ENCODE measurements around the gene DNASE1L1.
A peak's percentile ranks its signal among the peaks of the same experiment; 100 is the strongest.

Gene DNASE1L1

DNA sequence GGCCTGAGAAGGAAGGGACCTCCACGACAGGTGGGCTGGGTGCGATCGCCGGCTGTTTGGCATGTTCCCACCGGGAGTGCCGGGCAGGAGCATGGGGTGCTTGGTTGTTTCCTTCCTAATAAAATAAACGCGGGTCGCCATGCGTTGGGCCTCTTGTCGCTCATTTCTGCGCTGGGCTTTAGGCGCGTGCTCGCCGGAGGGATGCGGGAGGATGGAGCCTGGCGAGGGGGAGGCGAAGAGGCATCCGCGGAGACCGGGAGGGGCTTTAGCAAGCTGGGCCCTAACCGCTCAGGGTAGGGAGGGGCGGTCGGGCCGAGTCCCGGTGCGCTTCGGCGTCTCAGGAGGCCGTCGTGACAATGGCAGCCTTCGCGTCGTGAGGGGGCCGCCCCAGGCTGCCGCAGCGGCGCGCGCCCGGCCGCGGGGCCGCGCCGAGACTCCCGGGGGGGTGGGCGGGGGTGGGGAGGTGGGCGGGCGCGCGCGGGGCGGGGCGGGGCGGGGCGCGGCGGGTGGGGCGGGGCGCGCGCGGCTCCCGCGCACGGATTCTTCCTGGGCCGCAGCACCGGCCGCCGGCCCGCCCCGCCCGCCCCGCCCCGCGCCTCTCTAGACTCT, 27.4 kb upstream of the DNASE1L1 start:
- DNase-seq, result peak; percentile 22 to 25

DNA sequence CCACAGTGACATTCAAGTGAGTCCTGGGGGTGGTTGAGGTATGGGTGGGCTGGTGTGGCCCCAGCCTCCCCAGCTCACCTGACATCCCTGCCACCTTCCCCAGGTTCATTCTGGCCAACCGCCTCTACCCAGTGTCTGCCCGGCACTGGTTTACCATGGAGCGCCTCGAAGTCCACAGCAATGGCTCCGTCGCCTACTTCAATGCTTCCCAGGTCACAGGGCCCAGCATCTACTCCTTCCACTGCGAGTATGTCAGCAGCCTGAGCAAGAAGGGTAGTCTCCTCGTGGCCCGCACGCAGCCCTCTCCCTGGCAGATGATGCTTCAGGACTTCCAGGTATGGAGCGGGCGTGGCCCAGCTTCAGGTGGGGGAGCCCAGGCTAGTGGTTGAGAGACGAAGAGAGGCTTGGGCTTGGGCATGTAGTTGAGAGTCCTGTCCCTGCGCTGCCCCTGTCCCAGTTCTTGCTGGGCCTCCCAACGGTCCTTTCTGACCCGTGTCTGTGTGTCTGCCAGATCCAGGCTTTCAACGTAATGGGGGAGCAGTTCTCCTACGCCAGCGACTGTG, 26.2 kb upstream of the DNASE1L1 start:
- no peak for DNase-seq

DNA sequence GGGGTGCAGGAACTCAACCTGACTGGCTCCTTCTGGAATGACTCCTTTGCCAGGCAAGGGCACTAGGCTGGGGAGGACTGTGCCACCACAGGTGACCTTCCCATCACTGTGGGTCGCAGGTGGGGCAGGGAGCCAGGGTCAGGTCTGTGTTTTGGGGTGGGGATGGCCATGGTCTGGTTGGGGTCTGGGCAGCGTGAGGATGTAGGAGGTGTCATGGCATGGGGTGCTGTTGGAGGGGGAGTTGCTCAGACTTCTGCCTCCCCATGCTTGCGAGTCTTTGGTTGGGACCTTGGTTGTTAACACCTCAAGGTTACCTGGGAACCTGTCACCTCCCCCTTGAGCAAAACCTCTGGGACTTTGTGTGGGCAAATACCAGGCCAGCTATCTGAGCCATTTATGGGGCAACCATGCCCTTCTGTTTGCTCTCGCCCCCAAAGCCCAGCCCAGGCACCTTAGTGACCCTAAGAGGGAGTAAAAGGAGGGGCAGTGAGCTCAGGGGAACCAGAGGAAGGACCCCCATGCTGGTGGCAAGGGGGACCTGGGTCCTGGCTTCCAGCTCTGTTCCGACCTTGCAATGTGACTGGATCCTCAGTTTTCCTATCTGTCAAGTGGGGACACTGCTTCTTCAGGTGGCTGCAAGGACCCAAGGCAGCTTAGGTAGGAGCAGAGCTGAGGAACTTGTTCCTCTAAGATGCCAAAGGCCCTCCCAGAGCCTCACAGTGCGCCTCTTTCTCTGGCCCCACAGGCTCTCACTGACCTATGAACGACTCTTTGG, 25.5 kb upstream of the DNASE1L1 start:
- no peak for DNase-seq

DNA sequence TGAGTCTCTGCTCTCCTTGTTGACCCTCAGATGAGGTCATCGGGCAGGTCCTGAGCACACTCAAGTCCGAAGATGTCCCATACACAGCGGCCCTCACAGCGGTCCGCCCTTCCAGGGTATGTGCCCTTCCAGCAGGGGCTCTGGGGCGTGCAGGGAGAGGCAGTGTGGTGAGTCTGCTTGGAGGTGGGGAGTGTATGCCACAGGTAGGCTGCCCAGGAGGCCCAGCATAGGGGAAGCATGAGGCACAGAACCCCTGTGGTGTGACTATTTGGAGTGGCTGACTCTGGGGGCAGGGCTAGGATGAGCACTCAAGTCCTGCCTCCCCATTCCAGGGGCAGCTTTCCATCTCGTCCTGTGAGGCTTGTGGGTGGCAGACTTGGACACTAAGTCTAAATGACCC, 24.6 kb upstream of the DNASE1L1 start:
- DNase-seq, result no peak

DNA sequence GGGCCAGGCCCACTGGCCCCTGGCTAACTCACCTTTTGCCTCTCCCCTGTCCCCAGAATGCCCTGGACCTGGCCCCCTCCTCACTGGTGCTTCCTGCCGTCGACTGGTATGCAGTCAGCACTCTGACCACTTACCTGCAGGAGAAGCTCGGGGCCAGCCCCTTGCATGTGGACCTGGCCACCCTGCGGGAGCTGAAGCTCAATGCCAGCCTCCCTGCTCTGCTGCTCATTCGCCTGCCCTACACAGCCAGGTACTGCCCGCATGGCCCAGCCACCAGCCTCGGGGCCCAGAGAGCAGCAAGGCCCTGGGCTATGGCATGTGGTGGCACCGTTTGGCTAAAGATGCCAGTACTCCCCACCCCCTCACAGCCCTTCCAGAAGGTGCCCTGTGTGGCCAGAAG, 23.2 kb upstream of the DNASE1L1 start:
- no peak for DNase-seq

DNA sequence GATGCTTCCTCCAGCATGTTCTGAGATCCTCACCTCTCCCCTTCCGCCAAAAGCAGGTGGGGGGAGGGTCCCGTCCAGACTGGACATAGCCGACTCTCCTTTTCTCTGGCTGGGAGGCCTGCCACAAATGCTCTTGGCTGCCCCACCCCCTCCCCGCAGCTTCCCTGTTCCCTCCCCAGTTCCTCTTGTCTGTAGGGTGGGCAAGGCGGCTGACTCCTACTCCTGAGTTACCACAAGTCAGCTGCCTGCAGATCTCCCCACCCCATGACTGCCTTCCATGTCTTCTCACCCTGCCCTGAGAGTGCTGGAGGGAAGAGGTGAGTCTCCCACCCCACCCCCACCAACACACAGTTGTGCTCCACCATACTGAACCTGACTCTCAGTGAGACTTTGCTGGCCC, 22.3 kb upstream of the DNASE1L1 start:
- no peak for DNase-seq

DNA sequence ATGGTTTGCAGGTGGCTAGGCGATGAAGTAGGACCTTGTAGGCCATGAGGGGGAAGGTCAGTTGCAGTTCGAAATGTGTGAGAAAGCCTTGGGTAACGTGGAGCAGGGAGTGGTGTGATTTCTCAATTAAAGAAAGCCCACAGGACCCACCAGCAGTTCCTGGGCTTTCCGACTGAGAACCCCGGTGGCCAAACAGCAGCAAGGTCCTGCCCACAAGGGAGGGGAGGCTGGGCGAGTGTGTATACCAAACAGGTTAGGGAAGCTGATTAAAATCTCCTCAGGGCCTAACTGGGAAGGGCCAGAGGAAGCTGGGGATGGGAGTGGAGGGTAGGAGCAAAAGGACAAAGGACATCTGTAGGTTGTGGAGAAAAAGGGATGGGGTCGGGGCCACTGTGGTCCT, 21.9 kb upstream of the DNASE1L1 start:
- no peak for DNase-seq

DNA sequence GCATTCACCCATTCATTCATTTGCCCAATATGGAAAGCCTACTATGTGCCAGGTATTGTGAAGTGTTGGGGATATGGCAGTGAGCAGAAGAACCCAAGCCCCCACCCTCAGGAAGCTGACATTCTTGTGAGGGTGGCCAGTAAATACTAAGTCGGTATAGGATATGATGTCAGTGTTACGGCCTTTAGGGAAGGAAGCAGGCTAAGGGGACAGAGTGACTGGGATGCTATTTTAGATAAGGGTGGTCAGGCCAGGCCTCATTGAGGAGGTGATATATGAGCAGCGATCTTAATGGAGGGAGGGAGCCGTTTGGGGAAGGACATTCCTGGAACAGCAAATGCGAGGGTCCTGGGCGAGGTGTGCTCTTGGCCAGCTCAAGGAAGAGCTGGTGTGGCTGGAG, 21.4 kb upstream of the DNASE1L1 start:
- no peak for DNase-seq

DNA sequence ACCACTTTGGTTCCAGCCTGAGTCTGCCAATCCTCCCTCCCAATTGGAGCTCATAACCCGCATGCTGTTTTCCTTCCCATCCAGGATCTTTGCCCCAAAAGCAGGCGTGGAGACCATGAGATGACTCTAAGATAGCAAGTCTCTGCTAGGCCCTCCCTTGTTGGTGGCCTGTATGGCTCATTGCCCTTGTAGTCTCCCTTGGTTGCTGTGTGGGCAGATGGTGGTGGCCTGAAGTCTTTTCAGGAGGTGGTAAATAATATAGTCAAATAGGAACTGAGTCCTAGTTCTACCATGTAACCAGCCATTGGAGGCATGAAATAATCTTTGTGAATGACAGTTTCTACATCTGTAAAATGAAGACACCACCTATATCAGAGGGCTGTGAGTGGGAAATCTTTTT, 20.7 kb upstream of the DNASE1L1 start:
- no peak for DNase-seq

DNA sequence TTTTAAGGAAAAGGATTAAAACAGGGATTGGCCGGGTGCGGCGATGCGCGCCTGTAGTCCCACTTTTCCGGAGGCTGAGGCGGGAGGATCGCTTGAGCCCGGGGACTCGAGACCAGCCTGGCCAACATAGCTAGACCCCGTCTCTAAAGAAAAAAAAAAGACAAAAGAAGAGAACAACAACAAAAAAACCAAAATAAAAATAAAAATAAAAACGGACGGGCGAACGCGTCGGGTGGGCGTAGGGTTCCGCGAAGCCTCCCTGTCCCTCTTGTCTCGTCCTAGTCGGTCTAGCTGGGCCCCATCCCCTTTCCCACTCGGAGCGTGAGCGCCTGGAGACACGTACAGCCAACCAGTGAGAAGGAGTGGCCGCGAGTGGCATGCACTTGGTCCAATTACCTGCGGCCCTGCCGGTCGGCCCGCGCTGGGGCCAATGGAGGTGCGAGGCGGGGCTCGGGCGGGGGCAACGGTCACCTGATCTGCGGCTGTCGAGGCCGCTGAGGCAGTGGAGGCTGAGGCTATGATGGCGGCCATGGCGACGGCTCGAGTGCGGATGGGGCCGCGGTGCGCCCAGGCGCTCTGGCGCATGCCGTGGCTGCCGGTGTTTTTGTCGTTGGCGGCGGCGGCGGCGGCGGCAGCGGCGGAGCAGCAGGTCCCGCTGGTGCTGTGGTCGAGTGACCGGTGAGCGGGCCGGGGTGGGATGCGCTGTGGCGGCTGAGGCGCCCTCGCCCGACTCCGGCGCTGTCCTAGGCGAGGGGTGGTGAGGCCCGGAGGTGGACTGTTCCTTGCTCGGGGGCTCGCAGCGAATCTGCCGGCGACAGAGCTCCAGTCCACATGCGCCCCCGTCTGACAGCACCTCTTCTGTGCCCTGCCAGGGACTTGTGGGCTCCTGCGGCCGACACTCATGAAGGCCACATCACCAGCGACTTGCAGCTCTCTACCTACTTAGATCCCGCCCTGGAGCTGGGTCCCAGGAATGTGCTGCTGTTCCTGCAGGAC, 19.4 kb upstream of the DNASE1L1 start, which contains the start of gene ATP6AP1:
Gene ATP6AP1 (plus strand): TSS at position 502 of the 996 bp plus-strand sequence. CDS start 16 bp downstream, at position 518.
- peak; percentile 70 to 86 for DNase-seq

DNA sequence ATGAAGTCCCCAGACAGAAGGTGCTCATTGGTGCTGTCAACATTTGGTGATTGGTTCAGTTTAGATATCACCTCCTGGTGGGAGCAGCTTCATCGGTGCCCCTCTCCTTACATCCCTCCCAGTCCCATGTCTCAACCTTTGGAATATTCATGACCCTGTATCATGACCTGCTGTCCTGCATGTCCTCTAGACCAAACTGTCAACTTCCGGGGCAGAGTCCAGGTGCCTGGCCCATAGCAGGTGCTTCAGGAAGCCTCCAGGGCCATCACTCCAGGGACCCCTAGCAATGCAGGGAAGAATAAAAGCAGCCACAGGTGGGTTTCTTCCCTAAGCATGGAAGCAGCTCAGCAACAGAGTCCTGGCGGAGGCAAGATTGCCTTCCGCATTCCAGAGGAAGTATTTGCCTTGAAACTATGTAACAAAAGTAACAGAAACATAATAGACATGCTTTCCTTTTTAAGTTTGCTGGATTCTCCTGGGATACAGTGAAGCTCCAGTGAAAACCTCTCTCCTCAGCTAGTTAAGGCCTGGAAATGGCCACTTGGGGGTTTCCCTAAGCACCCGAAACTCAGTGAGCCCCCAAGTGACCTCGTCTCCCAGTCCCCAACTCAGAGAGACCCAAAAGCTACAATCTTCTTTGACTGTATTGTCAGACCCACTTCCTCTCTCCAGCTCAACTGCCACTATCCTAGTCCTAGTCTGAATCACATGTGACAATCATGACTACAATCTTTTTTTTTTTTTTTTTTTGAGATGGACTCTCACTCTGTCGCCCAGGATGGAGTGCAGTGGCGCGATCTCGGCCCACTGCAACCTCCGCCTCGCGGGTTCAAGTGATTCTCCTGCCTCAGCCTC, 18.1 kb upstream of the DNASE1L1 start:
- DNase-seq, result no peak

DNA sequence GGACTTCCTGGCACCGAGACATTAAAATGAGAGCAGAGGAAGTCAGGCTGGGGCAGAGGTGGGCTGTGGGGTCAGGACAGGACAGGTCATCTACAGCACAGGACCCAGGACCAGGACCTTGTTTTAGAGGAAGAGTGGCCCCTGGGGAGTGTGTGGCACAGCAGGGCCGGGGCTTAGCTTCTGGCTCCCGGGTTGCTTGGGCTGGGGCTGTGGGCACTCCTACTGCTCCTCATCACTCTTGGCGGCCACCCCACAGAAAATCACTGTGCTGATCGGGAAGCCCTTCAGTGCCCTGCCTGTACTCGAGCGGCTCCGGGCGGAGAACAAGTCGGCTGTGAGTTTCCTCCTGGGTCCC, 11.3 kb upstream of the DNASE1L1 start:
- no peak for DNase-seq

DNA sequence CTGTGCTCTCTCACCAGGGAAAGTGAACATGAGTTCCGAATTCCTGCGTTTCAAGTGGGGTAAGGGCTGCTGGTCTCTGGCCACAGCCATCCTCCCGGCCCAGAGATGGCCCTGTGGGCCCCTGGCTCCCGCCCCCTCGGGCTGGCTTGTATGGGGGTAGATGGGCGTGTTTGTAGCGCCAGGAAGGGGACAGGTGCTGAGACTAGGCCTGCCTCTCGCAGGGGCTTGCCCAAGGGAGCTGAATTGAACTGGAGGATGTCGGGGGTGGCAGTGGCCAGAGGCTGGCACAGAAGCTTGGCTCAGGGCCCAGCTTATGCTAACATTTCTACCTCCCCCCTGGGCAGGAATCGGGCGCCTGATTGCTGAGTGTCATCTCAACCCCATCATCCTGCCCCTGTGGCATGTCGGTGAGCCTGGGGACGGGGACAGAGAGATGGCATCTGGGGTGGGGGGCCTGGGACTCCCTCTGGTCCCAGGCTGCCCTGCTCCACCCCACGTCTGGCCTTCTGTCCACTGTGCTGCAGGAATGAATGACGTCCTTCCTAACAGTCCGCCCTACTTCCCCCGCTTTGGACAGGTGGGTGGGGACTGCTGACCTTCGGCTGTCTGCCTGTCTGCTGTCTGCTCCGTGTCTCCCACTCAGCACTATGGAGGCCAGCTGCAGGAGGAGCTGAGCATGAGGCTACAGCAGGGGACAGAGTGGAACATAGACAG, 10.8 kb upstream of the DNASE1L1 start:
- DNase-seq, result peak; percentile 12 to 55

DNA sequence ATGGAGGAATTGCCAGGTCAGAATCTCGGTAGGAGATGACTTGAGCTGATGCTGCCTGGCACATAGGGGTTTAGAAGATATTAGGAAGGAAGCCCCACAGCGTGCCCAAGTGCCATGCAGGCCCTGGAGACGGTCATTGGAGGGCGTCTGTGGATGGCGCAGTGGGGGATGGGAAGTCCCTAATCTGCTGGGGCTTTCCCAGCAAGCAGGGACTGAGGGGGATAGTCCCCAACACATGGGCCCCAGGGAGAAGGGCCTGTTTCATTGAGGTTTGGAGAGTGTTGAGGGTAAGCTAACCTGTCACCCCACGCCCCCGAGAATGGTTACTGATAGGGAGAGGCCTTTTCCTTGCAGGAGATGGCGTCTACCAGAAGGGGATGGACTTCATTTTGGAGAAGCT, 10.1 kb upstream of the DNASE1L1 start:
- DNase-seq, result no peak

DNA sequence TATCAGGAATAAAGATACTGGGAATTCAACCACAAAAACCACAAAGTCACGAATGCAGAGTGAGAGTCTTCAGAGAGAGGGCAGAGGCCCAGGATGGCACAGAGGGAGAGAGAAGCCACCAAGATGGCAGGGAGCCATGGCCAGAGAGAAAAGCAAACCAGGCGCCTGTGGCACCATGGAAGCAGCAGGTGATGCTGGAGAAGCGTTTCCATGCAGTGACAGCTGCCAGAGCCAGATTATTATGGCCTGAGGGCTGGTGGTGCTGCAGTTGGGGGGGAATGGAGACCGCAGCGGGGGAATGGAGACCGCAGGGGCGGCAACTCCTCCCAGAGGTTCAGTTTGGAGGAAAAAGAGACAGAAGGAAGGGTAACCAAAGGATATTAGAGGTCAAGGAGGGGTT, 8.1 kb upstream of the DNASE1L1 start:
- peak; percentile 48 to 72 for DNase-seq

DNA sequence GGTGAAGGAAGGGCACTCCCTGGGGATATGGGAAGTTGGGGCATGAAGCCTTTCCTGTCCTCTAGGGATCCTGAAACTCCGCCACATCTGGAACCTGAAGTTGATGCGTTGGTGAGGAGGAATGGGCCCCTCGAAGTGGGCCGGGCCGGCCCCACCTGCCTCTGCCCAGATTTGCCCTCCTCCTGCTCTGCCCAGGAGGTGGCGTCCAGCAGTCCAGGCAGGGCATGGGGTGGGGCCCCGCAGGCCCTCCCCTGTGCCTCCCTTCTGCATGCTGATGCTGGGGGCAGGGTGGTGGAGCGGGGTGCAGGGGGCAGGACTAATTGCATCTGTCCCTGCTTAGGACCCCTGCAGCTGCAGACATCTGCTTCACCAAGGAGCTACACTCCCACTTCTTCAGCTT, 4.1 kb upstream of the DNASE1L1 start:
- no peak for DNase-seq

DNA sequence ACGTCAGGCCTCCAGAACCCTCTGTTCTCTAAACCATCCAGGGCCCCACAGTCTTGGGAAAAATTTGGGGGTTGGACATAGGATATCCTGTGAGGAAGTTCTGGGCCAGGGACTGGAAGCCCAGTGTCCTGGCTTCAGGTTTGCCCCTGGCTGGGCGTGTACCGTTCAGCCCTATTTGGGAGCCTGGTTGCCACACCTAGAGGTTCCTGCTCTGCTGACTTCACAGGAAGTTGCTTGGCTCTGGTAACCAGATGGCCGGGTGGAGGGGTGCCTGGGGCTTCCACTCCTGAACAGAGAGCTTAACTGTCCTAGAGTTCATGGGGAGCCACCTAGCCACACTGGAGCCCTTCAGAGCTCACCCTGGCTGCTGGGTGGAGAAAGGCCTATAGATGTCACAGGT, 3.4 kb upstream of the DNASE1L1 start:
- no peak for DNase-seq

DNA sequence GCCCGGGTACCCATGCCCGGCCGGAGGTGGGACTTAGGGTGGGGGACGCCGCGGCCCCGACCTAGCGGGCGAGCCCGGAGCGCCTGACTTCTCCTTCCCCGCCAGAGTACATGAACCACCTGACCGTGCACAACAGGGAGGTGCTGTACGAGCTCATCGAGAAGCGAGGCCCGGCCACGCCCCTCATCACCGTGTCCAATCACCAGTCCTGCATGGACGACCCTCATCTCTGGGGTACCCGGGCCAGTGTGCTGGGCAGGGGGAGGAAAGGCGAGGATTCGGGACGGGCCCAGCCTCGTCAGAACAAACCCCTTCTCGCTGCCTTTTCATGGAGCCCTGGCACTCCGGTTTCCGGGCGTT, 2.9 kb upstream of the DNASE1L1 start:
- DNase-seq, result peak in 1 of 2 experiments; percentile 55

DNA sequence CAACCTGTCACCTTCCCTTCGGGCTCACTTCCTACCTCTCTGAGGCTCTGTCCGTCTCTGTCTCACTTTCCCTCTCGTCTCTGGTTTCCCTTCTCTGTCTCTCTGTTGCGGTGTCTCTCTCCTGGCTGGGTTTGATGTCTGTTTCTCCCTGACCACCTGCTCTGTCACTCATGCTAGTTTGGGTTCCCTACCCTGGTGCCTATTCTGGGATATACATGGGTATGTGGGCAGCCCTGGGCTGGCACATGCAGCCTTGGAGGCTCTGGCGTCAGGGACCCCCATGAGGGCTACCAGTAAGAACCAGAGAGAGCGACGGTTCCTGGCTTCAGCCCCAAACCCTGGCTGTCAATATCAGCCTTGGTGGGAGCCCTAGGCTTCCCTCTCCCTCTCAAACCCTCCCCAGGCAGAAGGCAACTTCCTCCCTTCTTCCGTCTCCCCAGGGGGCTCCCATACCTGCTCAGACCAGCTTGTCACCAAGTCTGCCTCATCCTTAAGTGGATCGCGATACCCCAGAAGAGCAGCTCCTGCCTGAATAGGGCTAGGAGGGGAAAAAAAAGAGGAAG, 314 bp downstream of the DNASE1L1 start:
- no peak for DNase-seq

DNA sequence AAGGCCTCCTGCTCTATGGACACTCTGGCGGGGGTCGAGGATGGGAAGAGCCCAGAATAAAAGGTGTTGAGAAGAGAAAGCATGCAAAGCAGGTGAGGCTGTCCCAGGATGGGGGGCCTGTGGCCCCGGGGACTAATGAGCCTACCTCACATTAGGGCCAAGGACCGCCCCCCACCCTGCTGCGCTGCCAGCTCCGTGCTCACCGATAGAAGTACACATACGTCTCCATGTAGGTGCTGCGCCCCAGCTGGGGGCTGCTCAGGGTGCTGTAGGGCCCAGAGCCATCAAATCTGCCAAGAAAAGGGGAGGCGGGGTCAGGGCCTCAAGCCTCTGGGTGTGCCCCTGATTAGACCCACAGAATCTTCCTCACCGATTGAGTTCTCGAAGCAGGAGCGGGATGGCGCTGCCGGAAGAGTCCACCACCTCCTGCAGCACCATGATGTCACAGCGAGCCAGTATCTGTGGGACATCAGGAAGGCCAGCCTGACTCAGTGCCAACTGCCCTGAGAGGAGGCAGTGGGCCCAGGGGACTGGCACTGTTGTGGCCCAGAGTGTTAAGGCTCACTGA, 4.3 kb downstream of the DNASE1L1 start:
- no peak for DNase-seq

DNA sequence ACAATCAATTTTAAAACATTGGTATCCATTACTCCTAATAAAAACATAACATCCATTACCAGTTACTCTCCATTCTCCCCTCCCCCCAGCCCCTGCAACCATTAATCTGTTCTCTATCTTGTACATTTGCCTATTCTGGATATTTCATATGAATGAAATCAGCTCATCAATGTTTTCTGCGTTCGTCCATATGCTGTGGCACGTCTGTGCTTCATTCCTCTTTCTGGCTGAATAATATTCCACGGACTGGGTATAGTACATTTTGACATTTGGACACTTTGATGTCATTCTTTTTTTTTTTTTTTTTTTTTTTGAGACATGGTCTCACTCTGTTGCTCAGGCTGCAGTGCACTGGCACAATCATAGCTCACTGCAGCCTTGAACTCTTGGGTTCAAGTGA, 5.2 kb downstream of the DNASE1L1 start:
- DNase-seq, result no peak

All from NCI-H2081 (cell line).